HepG2 (cell line): ENCODE measurements around the gene LMAN1L. TPM values are rescaled to one million over a fixed set of nuclear protein-coding genes. Genes with fewer than 3 reads are reported as not detected.

Experiments
- PHB2 ChIP-seq: fragments of 450-650 bp; IDR thresholded peaks from 2 replicates; pipeline ENCODE4 v1.6.1; 2018; ENCODE audit not compliant: partially characterized antibody
- SIX4 ChIP-seq: sonication (generic); formaldehyde crosslinking; IDR thresholded peaks from 2 replicates; pipeline ENCODE4 v1.4.0; 2020; ENCODE audit warnings: missing genetic modification reagents
- SMARCE1 ChIP-seq: fragments of 450-650 bp; IDR thresholded peaks from 2 replicates; pipeline ENCODE4 v1.6.1; 2017; ENCODE audit warnings: borderline replicate concordance
- TARDBP ChIP-seq: sonication (generic); formaldehyde crosslinking; IDR thresholded peaks from 2 replicates; pipeline ENCODE4 v1.8.0; 2022; ENCODE audit warnings: mild to moderate bottlenecking, missing genetic modification reagents
- TCF7L2 ChIP-seq: IDR thresholded peaks from 2 replicates; pipeline ENCODE4 v1.6.1; 2011; ENCODE audit warnings: mild to moderate bottlenecking, low read depth, low read length, moderate library complexity
- THYN1 ChIP-seq: sonication (generic); formaldehyde crosslinking; IDR thresholded peaks from 2 replicates; pipeline ENCODE4 v1.8.1; 2023; ENCODE audit warnings: low read depth, mild to moderate bottlenecking, moderate library complexity, missing genetic modification reagents, borderline replicate concordance
- ZIK1 ChIP-seq: sonication (generic); formaldehyde crosslinking; IDR thresholded peaks from 2 replicates; pipeline ENCODE4 v1.5.0; 2020; ENCODE audit warnings: mild to moderate bottlenecking, low read depth, missing genetic modification reagents, borderline replicate concordance
- ZNF282 ChIP-seq: fragments of 450-650 bp; IDR thresholded peaks from 2 replicates; pipeline ENCODE4 v1.6.1; 2018; ENCODE audit not compliant: partially characterized antibody
- ZNF549 ChIP-seq: sonication (generic); formaldehyde crosslinking; IDR thresholded peaks from 2 replicates; pipeline ENCODE4 v1.5.0; 2020; ENCODE audit warnings: missing genetic modification reagents
- ZNF589 ChIP-seq: sonication (generic); formaldehyde crosslinking; conservative IDR thresholded peaks from 2 replicates; pipeline ENCODE4 v1.8.0; 2022; ENCODE audit warnings: mild to moderate bottlenecking, moderate library complexity, missing genetic modification reagents
- ZNF879 ChIP-seq: sonication (generic); formaldehyde crosslinking; IDR thresholded peaks from 2 replicates; pipeline ENCODE4 v1.8.1; 2023; ENCODE audit warnings: missing genetic modification reagents
- polyA plus RNA-seq, 8 experiments: library from polyadenylated mRNA; depleted of rRNA in 3 of 8; stranded (reverse) in 7 of 8; unstranded in 1 of 8; fragments of >200 nt; fragmentation: Illumina TruSeq in 4 of 8; extraction: Trizol in 4 of 8; gene quantifications; 2 replicates each; pipeline versions ENCODE4 v1.2.1 to v1.2.3, GENCODE V29; 2011 to 2016; ENCODE audit warnings: low read depth in 4 of 8, missing spikeins in 1 of 8, mixed read lengths in 1 of 8; ENCODE audit not compliant: insufficient read depth in 1 of 8
- total RNA-seq, 5 experiments: library from RNA; depleted of rRNA; stranded (reverse); fragments of >200 nt; fragmentation: Illumina TruSeq; extraction: Trizol; gene quantifications; 2 replicates each; pipeline ENCODE4 v1.2.3, GENCODE V29; 2016; ENCODE audit warnings: low read depth in 1 of 5
- TF ChIP-seq, protein P1 (sequence below): sonication (generic); formaldehyde crosslinking; IDR thresholded peaks from 2 replicates; pipeline ENCODE4 v1.4.0; 2020; ENCODE audit warnings: missing genetic modification reagents, borderline replicate concordance
- TF ChIP-seq, protein P2 (sequence below): sonication (generic); formaldehyde crosslinking; conservative IDR thresholded peaks from 2 replicates; pipeline ENCODE4 v1.4.0; 2020; ENCODE audit warnings: missing genetic modification reagents
- TF ChIP-seq, protein P3 (sequence below), 2 experiments: sonication (generic) in 1 of 2; formaldehyde crosslinking in 1 of 2; IDR thresholded peaks; 2 replicates each; pipeline versions ENCODE4 v1.6.1 to v1.9.0; 2014 to 2022; ENCODE audit warnings: antibody characterized with exemption in 1 of 2, borderline replicate concordance in 1 of 2, inconsistent platforms in 1 of 2, low read depth in 1 of 2, missing genetic modification reagents in 1 of 2

LMAN1L gene
- total and polyA plus RNA-seq, 2 of the 13 experiments (the other 11 are each of a cell fraction or from before 2014, with no cell fraction given), result not detected

DNA sequence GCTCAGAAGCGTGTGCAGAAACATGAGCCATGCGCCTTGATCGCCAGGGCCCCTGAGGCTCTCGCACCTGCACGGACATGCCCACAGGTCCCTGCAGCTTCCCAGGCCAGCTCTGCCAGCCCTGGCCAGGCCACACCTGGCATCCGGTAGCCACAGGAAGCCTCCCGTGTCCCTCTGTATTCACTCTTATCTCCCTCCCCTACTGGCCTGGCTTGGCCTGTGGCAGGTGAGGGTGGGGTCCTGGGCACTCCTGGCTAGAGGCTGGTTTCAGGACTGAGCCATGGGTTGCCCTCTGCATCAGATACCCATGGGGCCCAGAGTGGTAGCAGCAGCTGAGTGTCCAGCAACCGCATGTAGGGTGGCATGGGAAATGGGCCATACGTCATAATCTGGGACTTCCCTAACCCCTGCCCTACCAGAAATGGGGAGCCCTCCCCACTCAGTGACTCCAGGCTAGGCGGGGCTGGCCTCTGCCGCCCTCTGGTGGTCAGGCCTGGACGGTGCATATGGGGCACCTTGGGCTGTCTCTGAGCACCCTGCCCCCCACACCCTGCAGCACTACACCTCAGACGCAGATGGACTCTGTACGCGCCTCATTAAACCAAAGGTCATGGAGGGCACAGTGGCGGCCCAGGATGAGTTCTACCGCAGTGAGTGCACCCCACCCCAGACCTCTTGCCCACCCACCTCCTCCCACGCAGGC is 12.6 kb upstream of the LMAN1L start (continued):
- TF ChIP-seq, protein P1, sequence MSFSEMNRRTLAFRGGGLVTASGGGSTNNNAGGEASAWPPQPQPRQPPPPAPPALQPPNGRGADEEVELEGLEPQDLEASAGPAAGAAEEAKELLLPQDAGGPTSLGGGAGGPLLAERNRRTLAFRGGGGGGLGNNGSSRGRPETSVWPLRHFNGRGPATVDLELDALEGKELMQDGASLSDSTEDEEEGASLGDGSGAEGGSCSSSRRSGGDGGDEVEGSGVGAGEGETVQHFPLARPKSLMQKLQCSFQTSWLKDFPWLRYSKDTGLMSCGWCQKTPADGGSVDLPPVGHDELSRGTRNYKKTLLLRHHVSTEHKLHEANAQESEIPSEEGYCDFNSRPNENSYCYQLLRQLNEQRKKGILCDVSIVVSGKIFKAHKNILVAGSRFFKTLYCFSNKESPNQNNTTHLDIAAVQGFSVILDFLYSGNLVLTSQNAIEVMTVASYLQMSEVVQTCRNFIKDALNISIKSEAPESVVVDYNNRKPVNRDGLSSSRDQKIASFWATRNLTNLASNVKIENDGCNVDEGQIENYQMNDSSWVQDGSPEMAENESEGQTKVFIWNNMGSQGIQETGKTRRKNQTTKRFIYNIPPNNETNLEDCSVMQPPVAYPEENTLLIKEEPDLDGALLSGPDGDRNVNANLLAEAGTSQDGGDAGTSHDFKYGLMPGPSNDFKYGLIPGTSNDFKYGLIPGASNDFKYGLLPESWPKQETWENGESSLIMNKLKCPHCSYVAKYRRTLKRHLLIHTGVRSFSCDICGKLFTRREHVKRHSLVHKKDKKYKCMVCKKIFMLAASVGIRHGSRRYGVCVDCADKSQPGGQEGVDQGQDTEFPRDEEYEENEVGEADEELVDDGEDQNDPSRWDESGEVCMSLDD (CRISPR knock-in tag), result no peak; the same call in 1 of the 2 replicates
- no peak for TF ChIP-seq TCF7L2
- TF ChIP-seq SMARCE1, result no peak
- TF ChIP-seq ZIK1 (CRISPR knock-in tag), result no peak
- 0 out of 2 replicates have a peak, but pooled peaks have one; percentile 27 for TF ChIP-seq TARDBP (CRISPR knock-in tag)
- TF ChIP-seq, protein P2, sequence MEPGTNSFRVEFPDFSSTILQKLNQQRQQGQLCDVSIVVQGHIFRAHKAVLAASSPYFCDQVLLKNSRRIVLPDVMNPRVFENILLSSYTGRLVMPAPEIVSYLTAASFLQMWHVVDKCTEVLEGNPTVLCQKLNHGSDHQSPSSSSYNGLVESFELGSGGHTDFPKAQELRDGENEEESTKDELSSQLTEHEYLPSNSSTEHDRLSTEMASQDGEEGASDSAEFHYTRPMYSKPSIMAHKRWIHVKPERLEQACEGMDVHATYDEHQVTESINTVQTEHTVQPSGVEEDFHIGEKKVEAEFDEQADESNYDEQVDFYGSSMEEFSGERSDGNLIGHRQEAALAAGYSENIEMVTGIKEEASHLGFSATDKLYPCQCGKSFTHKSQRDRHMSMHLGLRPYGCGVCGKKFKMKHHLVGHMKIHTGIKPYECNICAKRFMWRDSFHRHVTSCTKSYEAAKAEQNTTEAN (CRISPR knock-in tag), result no peak
- TF ChIP-seq ZNF282, result no peak
- no peak for TF ChIP-seq ZNF879 (CRISPR knock-in tag)
- TF ChIP-seq, protein P3, sequence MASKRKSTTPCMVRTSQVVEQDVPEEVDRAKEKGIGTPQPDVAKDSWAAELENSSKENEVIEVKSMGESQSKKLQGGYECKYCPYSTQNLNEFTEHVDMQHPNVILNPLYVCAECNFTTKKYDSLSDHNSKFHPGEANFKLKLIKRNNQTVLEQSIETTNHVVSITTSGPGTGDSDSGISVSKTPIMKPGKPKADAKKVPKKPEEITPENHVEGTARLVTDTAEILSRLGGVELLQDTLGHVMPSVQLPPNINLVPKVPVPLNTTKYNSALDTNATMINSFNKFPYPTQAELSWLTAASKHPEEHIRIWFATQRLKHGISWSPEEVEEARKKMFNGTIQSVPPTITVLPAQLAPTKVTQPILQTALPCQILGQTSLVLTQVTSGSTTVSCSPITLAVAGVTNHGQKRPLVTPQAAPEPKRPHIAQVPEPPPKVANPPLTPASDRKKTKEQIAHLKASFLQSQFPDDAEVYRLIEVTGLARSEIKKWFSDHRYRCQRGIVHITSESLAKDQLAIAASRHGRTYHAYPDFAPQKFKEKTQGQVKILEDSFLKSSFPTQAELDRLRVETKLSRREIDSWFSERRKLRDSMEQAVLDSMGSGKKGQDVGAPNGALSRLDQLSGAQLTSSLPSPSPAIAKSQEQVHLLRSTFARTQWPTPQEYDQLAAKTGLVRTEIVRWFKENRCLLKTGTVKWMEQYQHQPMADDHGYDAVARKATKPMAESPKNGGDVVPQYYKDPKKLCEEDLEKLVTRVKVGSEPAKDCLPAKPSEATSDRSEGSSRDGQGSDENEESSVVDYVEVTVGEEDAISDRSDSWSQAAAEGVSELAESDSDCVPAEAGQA (IDR thresholded peaks at IDR 0.05; ENCODE audit: low read depth), result no peak
- TF ChIP-seq, protein P3 (CRISPR knock-in tag; IDR thresholded peaks at IDR 0.05; ENCODE audit: borderline replicate concordance), result no peak
- TF ChIP-seq PHB2, result no peak
- TF ChIP-seq ZNF589 (CRISPR knock-in tag), result no peak
- no peak for TF ChIP-seq ZNF549
- no peak for TF ChIP-seq SIX4 (CRISPR knock-in tag)
- TF ChIP-seq THYN1 (CRISPR knock-in tag), result no peak
